NCI-H82 treated with DMSO at 0.1 percent for 48 hours (cell line): Measurements from ENCODE around the gene PTPRC.
"Not testable (repeated sequence)": the region's sequence is repeated elsewhere in the genome, so short reads cannot be mapped to it uniquely, and the experiment has no call there.

Experiments used
- DNase-seq: peaks from one replicate; lab custom pipeline; 2025; ENCODE audit not compliant: unreplicated experiment; lab: John Stamatoyannopoulos, UW

The PTPRC gene, protein sequence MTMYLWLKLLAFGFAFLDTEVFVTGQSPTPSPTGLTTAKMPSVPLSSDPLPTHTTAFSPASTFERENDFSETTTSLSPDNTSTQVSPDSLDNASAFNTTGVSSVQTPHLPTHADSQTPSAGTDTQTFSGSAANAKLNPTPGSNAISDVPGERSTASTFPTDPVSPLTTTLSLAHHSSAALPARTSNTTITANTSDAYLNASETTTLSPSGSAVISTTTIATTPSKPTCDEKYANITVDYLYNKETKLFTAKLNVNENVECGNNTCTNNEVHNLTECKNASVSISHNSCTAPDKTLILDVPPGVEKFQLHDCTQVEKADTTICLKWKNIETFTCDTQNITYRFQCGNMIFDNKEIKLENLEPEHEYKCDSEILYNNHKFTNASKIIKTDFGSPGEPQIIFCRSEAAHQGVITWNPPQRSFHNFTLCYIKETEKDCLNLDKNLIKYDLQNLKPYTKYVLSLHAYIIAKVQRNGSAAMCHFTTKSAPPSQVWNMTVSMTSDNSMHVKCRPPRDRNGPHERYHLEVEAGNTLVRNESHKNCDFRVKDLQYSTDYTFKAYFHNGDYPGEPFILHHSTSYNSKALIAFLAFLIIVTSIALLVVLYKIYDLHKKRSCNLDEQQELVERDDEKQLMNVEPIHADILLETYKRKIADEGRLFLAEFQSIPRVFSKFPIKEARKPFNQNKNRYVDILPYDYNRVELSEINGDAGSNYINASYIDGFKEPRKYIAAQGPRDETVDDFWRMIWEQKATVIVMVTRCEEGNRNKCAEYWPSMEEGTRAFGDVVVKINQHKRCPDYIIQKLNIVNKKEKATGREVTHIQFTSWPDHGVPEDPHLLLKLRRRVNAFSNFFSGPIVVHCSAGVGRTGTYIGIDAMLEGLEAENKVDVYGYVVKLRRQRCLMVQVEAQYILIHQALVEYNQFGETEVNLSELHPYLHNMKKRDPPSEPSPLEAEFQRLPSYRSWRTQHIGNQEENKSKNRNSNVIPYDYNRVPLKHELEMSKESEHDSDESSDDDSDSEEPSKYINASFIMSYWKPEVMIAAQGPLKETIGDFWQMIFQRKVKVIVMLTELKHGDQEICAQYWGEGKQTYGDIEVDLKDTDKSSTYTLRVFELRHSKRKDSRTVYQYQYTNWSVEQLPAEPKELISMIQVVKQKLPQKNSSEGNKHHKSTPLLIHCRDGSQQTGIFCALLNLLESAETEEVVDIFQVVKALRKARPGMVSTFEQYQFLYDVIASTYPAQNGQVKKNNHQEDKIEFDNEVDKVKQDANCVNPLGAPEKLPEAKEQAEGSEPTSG (N-terminal part only)

DNA sequence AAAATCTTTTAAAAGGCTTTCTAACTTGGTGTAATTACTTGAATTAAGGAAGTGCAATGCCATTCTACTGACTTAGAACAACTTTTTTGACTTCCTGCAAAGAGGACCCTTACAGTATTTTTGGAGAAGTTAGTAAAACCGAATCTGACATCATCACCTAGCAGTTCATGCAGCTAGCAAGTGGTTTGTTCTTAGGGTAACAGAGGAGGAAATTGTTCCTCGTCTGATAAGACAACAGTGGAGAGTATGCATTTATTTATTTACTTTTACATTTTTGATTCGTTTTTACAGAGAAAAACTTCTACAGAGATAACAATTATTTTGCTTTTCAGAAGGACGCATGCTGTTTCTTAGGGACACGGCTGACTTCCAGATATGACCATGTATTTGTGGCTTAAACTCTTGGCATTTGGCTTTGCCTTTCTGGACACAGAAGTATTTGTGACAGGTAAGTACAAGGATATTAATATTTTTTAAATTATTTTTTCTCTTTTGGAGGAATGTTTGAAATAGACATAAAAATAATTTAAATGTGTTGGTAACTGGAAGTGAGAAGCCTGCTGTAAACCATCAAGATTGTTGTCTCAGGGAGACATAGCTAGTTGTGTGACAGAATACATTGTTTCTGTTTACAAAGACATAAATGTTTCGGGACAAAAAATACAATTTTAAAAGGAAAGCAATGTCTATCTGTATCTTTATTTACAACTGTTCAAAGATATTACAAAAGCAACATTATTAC lies at the start of gene PTPRC:
TSS of gene PTPRC (plus strand) at position 147 of the 742 bp plus-strand sequence. CDS start at position 376, 229 bp downstream.
- no peak for DNase-seq

DNA sequence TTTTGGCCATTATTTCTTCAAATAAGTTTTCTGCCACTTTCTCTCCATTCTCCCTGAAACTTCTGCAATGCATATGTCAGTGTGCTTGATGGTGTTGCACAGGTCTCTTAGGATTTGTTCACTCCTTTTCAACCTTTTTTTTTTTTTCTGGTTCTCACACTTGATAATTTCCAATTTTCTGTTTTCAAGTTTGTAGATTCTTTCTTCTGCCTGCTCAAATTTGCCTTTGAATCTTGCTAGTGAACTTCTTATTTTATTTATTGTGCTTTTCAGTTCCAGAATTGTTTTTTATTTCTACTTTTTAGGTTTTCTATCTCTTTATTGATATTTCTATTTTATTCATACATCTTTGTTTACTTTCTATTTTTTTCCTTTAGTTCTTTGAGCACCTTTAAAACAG lies 48.4 kb upstream of the PTPRC start:
- no peak for DNase-seq

- DNase-seq: no peak
Observed at GRCh38 chr1:198595765-198596164, 43.1 kb upstream of the PTPRC start.

DNA sequence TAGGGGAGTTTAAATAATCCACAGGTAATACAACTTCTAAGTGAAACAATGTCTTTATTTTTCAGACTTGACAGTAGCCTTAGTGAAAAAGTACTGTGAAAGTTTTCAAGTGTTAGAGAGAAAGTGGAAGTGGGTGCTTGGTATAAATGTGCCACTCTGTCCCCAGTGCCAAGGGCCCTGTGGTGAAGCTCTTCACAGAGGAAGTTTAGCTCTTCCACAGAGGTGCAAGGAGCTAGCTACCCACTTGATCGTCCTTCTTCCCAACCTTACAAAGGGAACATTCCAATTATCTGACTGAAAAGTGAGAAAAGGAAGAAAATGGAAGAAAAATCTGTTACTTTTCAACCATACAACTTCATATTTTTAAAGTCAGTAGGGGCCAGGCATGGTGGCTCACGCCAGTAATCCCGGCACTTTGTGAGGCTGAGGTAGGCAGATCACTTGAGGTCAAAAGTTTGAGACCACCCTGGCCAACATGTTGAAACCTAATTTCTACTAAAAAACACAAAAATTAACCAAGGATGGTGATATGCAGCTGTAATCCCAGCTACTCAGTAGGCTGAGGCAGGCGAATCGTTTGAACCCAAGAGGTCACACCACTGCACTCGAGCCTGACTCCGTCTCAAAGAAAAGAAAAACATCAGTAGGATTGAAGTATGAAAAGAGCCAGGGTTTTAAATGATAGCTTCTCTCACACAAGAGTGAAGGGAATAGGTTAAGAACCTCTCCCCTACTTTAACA lies 41.0 kb upstream of the PTPRC start:
- DNase-seq: no peak

DNA sequence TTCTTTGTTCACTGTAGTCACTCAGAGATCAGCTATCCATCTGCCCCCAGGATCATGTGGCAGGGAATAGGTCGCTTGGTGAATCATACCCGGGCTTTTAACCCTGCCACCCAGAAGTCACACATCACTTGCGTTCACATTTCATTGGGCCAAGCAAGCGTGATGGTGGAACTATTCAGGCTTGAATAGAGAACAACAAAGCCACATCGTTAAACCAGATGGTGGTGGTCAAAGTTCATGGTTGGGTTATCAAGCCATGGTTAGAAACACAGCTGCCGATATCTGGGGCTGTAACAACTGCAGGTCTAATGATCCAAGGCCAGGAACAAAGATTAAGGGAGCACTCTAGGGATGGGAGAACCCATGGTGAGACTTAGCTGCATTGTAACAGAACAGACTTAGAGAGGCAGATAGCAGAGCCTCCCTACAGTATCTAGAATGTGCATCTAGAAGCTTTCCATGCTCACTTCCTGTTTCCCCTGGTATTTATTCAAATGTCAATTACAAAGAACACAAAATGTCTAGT lies 40.0 kb upstream of the PTPRC start:
- no peak for DNase-seq

GRCh38 chr1:198599749-198600148 lies 39.1 kb upstream of the PTPRC start:
- DNase-seq: no peak

GRCh38 chr1:198600906-198601305 lies 37.9 kb upstream of the PTPRC start:
- DNase-seq: no peak

GRCh38 chr1:198601310-198601709 lies 37.5 kb upstream of the PTPRC start:
- DNase-seq: not testable (repeated sequence)

GRCh38 chr1:198601936-198602889 lies 36.6 kb upstream of the PTPRC start:
- DNase-seq: no peak

DNA sequence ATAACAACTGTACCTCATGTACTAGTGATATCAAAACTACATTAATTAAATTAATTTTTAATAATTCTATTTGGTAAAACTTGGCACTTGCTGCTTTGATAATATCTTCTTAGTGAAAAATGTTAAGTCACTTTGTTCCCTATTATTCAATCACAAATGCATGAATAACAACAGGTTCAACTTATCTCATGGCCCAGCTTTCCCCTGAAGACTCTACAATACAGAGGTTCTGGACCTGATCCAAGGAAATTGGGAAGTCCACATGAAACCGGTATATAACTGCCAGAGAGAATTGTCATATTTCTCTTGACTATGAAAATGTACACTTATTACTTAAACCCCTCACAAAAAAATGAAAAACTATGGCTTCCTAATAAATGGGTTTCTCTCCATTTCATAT lies 33.9 kb upstream of the PTPRC start:
- no peak for DNase-seq

- no peak for DNase-seq
Observed at GRCh38 chr1:198605406-198605805, 33.4 kb upstream of the PTPRC start.

DNA sequence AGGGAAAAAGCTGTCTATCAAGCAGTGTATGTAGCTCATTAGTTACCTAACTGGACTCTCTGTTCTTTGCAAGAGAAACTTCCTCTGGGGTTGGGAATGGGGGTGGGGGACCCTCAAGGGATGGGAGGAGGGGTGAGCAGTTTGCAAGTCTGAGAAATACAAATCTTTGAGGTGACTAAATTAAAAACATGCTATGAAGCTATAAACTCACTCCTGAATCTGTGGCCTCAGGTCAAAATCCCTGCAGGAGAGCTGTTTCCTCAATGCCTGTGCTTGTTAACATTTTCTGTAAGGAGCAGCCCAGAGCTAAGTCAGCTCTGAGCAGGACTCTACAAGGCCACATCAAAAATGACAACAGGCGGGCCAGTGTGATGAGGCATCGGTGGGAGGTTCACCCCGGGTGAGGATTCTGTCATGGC lies 32.8 kb upstream of the PTPRC start:
- DNase-seq: no peak

GRCh38 chr1:198607714-198608113 lies 31.1 kb upstream of the PTPRC start:
- no peak for DNase-seq

DNA sequence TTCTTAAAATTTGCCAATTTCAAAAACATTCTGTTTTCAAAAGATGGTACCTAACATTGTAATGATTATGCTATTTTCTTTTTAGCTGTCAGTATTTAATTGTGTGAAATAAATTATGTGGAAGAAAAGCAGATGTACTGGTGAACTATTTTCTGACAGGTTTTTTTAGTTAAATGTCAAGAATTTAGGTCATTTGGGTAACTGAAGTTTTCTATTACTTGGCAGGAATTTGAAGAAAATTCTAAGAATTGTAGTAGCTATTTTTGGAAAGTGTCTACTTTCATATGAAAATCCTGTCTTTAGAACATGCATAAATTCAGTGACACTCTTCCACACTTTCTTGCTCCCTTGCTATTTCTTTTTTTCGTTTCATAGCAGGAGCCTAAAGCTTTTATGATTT lies 28.5 kb upstream of the PTPRC start:
- DNase-seq: no peak

- no peak for DNase-seq
Observed at GRCh38 chr1:198611219-198611618, 27.6 kb upstream of the PTPRC start.

GRCh38 chr1:198612471-198613260 lies 26.2 kb upstream of the PTPRC start:
- no peak for DNase-seq

GRCh38 chr1:198617406-198617805 lies 21.4 kb upstream of the PTPRC start:
- DNase-seq: no peak
